Activated CD4-positive, alpha-beta T cell treated with anti-CD3 and anti-CD28 coated beads, Interleukin-2, amount 50 U/mL, for 48 hours (primary cell): Measurements from ENCODE around the gene MDM1.

Experiments
- DNase-seq, 2 experiments: peaks; one replicate each; pipeline ENCODE4 v3.0.0-alpha.2; 2020

MDM1 gene

DNA sequence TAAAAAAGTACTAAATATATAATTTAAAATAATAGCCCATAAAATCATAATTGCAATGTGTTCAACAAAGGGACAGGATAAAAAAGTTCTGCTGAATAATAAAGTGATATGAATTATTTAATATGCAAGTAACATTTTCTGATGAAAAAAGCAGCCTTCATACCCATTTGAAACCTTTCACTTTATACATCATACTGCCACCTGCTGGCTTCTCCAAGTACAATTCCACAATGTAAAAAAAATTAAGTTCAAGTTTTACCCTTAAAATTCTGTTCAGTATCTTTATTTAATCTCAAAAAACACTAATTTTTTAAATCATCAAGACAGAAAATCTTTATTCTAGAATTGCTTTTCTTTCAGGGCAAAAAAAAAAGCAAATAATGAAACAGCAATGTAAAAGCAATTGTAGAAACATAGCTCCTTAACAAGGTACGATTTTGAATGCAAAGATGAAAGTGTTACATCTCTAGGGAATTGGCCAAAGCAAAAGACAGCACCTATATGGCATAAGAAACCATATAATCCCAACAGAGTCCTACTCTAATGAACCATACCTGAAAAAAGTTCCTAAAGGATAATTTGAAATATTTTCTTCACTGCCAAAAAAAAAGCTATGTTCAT is 15.0 kb downstream of the MDM1 start:
- peak; percentile 11 to 47 for DNase-seq

DNA sequence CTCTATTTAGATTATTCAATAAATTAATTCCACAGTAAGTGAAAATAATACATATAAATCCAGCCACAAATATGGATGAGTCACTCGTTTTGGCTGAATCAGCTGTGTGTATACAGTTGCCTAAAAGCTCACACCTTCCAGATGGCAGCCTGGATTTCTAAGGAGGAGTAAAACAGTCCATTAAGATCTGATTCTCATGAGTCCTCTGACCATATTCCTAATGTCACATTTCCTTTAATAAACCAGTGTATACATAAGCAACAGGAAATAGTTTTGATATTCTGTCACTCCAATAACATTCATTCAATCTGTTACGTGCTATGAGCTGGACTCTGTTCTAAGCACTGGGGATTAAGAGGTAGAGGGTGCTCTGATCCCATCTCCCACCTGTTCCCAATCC is 21.8 kb downstream of the MDM1 start:
- DNase-seq, result no peak

DNA sequence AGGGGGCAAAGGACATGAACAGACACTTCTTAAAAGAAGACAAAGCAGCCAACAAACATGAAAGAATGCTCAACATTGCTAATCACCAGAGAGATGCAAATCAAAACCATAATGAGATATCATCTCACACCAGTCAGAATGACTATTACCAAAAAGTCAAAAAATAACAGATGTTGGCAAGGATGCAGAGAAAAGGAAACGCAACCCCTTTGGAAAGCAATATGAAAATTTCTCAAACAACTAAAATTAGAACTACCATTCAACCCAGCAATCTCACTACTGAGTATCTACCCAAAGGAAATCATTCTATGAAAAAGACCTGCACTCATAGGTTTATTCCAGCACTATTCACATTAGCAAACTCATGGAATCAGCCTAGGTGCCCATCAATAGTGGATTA is 25.6 kb downstream of the MDM1 start:
- no peak for DNase-seq

DNA sequence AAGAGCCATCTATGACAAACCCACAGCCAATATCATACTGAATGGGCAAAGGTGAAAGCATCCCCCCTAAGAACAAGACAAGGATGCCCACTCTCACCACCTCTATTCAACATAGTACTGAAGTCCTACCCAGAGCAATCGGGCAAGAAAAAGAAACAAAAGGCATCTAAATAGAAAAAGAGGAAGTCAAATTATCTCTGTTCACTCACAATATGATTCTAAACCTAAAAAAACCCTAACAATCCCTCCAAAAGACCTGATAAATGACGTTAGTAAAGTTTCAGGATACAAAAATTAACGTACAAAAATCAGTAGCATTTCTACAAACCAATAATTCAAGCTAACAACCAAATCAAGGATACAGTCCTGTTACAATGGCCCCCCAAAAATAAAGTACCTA is 26.9 kb downstream of the MDM1 start:
- no peak for DNase-seq

DNA sequence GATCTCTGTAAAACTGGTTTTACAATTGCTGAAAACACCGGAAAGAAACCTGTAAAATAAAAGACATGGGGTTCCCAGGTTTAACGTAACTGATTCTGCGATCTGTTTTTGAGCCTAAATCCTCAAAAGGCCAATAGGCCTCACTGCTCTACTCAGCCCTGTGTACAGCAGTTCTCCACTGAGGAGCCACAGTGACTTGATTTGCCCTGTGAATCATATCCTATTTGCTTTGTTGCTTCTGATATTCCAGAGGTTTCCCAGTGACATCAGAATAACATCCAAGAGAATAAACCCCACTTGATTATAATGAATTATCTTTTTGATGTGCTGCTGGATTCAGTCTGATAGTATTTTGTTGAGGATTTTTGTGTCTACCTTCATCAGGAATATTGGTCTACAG is 27.5 kb downstream of the MDM1 start:
- no peak for DNase-seq

DNA sequence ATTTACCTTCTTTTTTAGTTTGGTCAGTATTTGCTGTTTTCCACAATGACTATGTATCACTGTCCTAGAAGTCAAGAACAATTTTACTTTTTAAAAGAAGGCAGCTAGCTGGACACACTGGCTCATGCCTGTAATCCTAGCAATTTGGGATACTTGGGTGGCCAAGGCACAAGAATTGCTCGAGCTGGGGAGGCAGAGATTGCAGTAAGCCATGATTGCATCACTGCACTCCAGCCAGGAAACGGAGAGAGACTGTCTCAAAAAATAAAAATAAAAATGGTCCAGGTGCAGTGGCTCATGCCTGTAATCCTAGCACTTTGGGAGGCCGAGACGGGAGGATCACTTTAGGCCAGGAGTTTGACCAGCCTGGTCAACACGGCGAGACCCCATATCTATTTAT is 28.3 kb downstream of the MDM1 start:
- no peak for DNase-seq

DNA sequence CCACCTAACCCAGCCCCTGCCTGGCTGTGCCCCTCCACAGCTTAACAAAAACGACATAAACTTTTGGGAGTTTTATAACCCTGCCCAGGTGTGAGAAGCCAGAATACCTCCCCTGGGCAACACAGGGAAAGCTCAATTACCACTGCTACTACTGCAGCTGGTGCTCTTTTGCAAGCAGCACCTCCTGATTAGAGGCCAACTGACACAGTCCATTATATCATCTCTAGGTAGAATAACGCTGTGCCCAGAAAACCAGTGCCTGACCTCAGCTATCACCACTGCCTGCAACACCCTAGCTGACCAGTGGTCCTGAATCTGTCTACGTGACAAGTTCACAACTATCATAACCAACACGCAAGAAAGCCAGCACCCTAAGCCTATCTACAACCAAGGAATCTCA is 34.2 kb downstream of the MDM1 start:
- no peak for DNase-seq

DNA sequence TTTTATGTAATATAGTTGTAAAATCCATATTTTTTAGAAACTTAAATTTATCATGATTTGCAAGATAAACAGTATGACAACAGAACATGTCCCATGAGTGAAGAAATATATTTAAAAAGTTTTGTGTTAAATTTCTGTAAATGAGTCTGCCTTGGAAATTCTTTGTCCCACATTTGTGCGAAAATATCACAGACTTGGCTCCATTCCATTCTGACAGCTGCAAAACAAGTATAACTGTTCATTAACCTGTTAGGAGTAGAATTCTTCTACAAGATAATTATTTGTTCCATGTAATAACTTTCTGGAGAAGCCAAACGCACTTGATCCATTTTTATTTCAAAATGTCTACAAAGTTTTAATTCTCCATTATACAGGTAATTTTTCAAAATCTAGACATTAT is 37.9 kb downstream of the MDM1 start:
- DNase-seq, result no peak

DNA sequence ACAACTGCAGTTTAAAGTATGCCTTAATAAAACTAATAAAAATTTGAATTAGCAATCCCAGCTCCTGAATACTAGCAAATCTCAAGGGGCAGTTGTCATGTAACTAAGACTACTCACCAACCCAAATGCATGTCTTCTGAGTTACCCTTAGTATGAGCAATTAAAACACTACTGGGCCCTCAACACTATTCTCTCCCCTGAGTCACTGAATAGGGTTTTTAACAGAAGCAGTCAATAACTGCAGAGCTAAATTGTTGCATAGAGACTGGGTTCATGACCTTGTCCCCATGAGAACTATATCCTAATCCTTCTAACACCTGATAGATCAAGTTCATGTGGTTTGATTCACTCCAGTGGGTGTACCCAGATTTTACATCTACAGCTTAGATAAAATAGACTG is 38.8 kb downstream of the MDM1 start:
- no peak for DNase-seq

DNA sequence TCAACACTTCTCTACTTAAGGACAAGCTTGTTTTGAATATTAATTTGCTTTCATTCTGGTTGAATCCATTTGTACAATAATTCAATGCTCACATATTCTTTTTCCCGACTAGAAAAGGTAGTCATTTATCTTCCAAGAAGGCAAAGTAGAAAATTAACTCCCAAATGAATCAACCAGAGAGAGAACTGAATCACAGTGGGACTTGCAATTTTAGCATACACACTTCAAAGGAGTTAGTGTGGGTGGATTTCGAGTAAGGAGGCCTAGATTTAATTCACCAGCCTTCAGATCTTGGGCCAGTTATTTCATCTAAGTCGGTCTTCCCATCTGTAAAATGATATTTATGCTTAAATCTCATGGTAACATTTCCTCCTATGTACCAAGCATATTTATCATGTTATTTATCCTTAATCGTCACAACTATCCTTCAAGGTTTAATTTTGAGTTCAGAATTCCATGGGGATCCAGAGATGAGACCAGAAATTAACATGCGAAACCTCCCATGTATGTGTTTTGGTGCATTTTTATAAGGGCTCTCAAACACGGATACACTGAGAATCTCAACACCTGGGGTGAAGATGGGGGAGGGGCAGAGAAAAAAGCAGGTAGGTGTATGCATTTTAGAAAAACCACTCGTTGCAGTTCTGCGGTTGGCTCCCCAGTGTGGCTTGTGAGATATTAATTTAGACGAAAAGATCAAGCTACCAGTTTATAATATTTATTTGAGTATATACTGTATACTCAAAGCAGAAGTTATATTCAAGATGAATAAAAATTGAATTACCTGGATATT is 39.8 kb downstream of the MDM1 start:
- no peak for DNase-seq

DNA sequence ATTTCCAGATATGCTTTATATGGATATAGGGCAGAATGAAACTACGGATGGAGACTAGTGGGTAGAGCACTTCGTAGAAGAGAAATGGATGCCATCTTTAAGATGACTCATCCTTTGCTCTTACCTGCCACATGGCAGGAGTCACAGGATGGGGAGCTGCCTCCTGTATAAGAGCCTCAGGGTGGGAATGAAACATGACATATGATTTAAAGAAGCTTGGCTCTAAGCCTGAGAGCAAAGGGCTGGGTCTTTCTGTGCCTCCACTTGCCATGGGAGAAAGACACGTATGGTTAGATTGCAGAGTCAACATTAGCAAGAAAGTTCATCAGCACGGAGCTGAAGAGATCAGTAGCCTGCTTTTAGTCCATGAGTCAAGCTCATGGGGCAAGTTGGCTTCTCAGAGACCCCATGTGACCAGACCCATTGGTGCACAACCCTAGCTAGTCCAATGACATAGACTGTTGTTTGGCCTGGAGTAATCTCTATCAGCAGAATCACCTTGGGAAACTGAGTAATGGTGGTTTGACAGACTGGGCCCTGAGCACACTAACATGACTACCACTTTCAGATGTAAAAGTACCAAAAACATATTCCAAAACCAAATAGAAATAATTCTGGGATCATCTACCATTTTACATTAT is 40.6 kb downstream of the MDM1 start:
- no peak for DNase-seq

DNA sequence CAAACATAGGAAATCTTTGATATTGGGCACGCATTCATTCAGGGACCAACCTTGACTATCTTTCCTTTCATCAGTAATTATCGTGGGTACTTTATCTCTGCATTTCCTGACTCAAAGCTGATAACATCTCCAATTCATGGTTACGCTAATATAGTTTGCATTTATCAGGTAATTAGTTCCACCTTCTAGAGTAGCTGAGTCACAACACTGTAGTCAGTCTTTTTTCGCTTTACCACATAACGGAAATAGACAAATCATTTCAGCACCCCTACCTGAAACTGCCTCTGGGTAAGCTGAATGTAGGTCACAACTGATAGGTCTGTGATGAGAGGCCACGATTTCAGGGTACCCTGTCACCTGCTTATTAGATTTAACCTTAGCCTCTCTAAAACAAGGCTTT is 42.0 kb downstream of the MDM1 start:
- DNase-seq, result peak; percentile 25 to 37

DNA sequence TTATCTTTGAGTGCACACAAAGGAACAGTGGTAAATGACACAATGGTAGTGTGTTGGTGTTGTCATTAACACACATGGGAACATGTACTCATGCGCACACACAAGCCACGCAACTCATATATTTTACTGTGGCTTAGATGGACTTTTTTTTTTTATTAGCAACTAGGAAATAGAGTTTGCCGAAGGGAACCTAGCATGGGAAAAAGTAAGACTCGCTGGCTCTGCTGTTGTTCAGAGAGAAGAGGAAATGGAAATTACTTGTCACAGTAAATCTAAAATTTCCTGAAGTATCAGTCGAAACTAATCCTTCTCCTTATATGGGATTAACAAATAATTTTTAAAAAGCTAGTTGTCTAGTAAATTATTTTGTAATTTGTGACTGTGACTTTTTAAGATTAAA is 45.1 kb downstream of the MDM1 start:
- DNase-seq, result no peak

DNA sequence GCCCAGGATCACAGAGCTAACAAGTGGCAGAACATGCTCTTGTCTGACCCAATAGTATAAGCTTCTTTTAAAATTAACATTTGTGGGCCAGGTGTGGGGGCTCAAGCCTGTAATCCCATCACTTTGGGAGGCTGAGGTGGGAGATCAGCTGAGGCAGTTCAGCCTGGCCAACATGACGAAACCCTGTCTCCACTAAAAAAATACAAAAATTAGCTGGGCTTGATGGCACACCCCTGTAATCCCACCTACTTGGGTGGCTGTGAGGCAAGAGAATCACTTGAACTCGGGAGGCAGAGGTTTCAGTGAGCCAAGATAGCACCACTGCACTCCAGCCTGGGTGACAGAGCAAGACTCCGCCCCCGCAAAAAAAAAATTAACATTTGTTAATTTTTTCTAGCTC is 45.8 kb downstream of the MDM1 start:
- DNase-seq, result no peak

DNA sequence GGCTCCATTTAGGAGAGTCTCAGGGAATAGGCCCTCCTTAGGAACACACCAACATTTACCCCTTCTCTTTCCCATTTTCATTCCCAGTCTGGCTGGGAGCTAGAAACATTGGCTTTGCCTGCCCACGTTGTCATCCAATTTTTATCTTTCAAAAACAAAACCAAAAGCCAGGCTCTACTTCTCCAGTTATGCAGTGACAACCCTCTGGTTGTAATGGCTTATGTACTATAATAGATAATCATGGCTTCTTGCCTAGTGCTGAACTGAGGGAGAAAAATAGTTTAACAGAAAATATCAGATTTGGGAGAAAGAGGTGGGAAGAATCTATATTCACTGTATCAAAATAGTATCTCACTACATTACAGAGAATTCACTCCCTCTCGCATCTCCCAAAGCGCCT is 46.6 kb downstream of the MDM1 start:
- no peak for DNase-seq

DNA sequence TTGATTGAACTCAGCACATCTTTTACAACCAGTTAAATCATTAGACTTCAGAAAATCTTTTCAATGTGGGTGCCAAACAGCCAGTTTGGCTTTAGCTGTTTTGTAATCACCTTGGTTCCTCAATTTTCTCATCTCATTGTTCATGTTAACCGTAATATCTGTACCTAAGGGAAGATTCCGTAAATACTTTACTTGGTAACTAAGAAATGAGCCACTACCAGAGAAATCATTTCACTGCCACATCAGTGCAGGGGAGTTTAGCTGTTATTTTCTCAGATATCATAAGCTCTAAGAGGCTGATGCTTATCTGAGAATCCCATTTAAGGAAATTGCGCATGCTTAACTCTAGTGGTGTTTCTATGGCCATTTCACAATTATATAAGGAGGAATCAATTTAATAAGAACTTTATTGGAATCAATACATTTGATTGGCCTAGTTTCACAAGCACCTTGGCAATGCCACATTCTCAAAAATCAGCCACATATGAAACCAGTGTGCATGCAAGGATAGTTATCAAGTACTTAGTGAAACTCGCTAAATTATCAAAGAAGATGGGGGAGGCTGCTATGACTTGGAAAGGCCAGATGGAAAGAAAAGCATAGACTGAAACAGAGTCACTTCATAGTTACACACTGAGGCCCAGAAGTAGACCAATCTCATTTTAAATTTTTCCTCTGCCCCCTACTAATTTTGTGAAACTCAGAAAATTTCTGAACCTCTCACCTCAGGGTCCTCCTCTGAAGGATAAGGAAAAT is 50.7 kb downstream of the MDM1 start:
- DNase-seq, result no peak

DNA sequence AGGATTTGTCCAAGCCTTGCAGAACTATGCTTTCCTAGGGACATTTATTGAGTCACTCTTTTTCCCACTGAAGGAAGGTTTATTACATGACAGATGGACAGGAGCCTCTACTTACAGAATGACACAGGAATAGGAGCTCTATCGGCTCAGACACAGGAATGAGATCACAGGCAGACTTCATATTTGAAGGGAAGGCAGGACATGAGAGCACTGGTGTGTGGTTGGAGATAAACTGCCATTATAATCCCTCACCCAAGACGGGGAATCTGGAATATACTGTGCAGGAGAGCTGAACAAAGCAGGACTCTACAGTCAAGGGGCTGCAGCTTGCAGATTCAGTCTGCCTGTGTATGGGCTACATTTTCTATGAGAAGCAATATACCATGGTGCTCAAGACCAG is 51.9 kb downstream of the MDM1 start:
- no peak for DNase-seq

DNA sequence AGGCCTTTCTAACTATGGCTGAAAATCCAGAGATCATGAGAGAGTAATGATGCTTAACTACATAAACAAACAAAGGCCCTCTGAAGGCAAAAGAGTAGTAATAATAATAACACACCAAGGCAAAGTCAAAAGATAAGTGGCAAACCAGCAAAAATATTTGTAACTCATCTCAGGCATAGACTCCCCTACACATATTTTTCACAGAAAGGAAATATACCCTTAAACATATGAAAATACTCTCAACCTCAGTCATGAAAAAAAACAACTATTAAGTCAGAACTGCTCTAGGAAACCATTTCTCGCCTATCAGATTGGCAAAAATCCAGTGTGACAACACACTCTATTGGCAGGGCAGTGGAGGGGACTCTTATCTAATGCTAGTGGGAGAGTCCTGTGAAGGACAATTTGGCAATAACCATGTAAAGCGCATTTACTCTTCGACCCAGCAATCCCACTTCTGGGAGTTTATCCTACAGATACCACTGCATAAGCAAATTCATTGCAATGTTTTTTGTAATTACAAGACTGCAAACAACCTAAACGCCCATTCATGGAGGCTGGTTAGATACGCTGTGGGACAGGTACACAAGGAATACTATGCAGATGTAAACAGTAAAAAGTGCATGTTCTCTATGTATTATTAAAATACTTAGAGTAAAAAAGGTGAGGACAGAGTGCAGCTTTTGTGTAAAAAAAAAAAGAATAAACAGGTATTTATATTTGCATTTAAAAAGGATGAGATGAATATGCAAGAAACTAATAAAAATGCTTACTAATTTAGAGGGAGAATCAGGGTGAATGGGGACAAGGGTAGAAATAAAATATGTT is 52.7 kb downstream of the MDM1 start:
- no peak for DNase-seq

DNA sequence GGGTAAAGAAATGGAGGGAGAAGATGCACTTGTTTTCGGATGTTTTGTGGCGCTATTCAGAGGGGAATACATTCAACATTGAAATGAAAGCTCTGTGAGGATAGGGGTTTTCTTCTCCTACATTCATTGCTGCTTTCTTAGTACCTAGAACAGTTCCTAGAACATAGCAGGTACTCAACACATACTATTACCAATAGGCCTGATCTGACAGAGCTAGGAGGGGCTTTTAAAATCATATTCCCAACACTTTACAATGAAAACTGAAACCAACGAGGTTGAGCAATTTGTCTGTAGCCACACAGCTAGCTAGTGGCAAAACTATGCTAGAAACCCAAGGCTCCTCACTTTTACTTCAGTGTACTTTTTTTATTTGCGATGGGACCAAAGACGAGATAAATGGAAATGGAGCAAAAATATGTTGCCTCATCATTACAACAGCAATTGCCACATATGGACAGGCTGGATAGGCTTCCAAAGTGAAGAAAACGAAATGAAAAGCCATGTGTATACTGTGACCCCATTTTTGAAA is 55.7 kb downstream of the MDM1 start:
- no peak for DNase-seq

DNA sequence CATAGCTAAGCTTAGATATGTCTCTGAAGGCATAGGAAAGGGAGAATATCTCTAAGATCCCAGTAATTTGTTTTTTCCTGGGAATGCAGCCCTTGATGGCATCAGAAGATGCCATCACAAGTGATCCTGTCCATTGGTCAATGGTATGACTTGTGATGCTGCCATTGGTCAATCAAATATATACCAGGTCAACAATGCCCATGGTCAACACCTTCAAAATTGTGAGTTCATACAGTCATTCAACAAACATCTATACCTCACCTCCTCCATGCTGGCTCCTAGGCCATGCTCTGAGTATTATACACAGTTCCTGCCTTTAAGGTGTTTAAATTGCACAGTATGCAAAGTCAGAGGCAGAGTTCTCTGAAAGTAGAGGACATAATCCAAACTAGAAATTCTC is 59.4 kb downstream of the MDM1 start:
- DNase-seq, result no peak

DNA sequence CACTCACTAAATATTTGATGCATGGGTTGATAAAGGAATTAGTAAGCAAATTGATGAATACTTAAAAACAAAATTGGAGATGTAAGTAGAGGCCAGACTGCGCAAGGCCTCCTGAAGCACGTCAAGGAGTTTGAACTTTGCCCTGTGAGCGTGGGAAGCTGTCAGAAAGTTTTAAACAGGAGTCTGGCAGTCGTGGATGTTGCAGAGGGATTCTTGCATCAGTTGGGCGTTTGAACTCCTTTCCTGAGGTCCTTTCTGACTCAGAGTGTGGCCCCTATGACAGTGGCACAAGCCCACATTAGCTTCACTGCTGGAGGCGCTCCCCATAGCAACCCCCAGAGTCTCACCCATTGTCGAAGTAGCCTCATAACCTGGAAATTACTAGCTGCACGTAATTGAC is 60.8 kb downstream of the MDM1 start:
- no peak for DNase-seq

DNA sequence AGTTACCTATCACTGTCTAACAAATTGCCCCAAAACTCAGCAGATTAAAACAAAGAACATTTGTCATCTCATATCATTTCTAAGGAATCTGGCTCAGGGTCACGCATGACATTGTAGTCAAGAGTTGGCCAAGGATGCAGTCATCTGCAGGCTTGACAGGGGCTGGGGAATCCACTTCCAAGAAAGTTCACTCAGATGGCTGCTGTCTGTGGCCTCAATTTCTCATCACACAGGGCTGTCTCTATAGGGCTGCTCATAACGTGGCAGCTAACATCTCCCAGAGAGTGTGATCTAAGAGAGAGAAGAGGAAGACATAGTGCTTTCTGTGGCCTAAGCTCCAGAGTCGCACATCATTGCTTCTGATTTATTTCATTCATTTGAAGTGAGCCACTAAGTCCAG is 61.8 kb downstream of the MDM1 start:
- no peak for DNase-seq

DNA sequence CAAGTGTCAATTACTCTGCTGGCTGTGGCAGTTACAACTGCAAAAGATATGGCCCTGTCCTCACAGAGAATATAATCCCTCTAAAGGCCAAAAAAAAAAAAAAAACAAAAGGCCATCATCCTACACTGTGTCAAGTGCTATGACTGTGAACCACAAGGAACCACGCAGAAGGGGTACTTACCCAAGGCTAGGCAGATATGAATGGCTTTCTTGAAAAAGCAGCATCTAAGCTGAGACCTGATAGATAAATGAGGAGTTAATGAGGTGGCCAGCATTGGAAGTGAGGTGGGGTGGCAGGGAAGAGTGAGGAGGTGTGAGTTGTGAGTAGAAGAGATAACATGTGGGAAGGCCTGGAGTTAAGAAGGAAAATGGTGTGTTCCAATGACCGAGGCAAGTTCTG is 62.4 kb downstream of the MDM1 start:
- DNase-seq, result no peak
